GM12873 (cell line): ENCODE results near the gene ZHX3.

Experiments
- CTCF ChIP-seq: IDR thresholded peaks from 2 replicates; pipeline ENCODE4 v1.5.1; 2012; ENCODE audit warnings: low read depth, mild to moderate bottlenecking, moderate library complexity, low read length, control low read depth; ENCODE audit not compliant: insufficient read depth; ENCODE audit errors: missing control alignments

Gene ZHX3

GRCh38 chr20:41167481-41168253, 149.9 kb downstream of the ZHX3 start:
- TF ChIP-seq CTCF, result no peak

GRCh38 chr20:41167118-41167470, 150.4 kb downstream of the ZHX3 start:
- no peak for TF ChIP-seq CTCF

- TF ChIP-seq CTCF, result no peak
These were observed 151.1 kb downstream of the ZHX3 start for GRCh38 chr20:41166201-41167117.

- no peak for TF ChIP-seq CTCF
These were observed 152.3 kb downstream of the ZHX3 start for GRCh38 chr20:41165001-41165882.

- no peak for TF ChIP-seq CTCF
These were observed 153.7 kb downstream of the ZHX3 start for GRCh38 chr20:41163821-41164220.

GRCh38 chr20:41162396-41162795, 155.1 kb downstream of the ZHX3 start:
- no peak for TF ChIP-seq CTCF
